Stimulated activated naive CD8-positive, alpha-beta T cell treated with anti-CD3 and anti-CD28 coated beads, Interleukin-15, Interleukin-2, amounts not matched to agents 100 U/mL and 50 U/mL, for 24 hours (primary cell): ENCODE data around the gene GLRX2.

ENCODE experiments used
- ATAC-seq: fragments of 150-1000 bp; cut with Tn5 transposase; one replicate; pipeline ENCODE4 v1.10.0; 2021
- DNase-seq: peaks from one replicate; pipeline ENCODE4 v3.0.0; 2021

The GLRX2 gene

DNA sequence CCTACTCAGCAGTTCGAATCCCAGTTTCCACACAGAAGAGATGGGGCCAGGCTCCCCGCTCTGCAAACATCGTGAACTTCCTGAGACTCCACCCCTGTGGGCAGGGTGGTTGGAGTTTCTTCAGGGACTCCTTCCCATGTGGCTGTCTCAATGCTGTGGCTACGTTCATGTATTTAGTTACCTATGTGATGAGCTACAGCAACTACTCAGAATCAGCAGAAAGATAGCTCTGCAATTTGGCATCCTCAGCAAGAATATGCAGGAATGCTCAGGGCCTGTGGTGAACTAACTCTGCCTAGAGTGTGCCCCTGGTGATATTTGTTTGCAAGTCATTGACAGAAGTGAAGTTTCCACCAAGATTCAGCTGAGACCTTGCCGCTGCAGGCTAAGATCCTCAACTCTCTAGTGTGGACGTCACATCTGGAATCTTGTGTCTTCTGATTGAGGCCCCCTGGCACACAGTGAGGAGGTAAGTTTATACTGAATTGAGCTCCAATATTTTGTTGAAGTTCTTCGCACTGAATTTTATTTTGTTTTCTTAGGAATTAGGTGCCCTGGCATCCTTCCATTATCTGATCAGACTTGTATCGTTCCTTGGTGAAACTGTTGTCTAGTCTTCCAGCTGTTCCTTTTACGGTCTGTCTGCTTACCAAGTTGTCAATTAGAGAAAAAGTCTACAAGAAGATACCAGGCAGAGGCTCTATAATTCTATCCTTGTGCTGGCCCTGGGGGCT lies 8.2 kb upstream of the GLRX2 start:
- DNase-seq (no peak), ATAC-seq (no peak)

DNA sequence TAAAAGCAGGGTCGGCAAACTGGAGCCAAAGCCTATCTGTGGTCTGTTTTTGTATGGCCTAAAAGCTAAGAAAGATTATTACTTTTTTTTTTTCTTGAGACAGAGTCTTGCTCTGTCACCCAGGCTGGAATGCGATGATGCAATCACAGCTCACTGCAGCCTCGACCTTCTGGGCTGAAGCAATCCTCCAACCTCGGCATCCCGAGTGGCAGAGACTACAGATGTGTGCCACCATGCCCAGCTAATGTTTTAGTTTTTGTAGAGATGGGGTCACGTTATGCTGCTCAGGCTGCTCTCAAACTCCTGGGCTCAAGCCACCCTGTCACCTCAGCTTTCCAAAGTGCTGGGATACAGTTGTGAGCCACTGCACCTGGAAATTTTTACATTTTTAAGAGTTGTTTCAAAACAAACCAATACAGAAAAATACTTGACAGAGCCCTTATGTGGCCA lies 6.5 kb upstream of the GLRX2 start:
- ATAC-seq (no peak), DNase-seq (no peak)

DNA sequence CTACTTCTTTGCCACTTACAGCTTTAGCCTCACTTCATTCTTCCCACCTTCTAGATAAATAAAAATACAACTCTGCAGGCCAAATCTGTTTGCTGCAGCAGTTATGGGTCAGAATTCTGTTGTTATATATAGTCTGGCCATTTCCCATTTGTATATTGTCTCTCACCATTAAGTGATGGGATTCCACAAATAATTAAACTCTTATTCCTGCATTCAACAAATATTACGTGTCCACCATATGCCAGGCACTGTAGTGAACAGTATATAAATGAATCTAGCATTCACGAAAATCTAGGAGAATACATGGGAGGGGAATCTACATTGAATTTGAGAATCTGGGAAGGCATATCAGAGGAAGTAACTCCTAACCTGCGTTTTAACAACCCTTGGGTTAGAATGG lies 5.7 kb upstream of the GLRX2 start:
- no peak for ATAC-seq
- no peak for DNase-seq

DNA sequence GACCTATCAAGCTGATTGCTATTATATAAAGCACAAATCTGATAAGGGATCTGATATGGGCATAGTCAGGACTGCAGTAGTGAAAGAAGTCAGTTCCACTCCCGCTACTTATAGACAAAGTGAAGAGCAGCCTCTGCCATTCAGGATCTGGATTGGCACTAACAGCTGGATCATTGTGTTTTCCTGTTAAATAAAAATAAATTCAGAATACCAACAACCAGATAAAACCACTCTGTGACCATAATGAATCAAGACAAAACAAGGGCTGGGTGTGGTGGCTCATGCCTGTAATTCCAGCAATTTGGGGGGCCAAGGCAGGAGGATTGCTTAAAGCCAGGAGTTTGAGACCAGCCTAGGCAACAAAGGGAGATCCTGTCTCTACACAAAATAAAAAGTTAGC lies 5.0 kb upstream of the GLRX2 start:
- no peak for DNase-seq

DNA sequence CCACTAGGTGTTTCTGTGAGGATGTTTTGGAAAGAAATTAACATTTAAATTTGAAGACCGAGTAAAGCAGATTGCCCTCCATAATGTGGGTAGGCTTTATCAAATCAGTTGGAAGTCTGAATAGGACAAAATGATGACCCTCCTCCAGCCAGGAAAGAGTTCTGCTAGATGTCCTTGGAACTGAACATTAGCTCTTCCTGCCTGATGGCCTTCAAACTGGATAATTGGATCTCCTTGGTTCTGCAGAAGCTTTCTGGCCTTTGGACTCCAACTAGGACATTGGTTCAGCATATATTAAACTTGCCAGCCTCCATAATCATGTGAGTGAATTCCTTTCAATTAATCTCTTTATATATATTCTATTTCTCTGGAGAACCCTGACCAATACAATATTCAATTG lies 4.4 kb upstream of the GLRX2 start:
- DNase-seq = no peak

More for the DNA sequence above, 5.0 kb upstream of the GLRX2 start:
- no peak for ATAC-seq

DNA sequence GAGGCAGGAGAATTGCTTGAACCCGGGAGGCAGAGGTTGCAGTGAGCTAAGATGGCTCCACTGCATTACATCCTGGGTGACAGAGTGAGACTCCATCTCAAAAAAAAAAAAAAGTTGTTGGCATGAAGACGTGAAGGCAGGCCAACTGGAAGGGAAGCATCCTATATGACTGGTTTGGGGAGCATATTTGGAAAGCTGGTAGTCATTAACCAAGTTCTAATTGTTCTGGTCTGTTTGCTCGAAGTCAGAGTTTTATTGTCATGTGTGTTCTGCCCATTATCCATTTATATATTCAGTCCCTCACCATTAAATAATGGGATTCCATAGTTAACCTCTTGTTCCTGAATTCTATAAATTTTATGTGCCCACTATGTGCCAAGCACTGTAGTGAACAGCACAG lies 3.3 kb upstream of the GLRX2 start:
- DNase-seq = no peak
- ATAC-seq = no peak

More for the DNA sequence above, 4.4 kb upstream of the GLRX2 start:
- no peak for ATAC-seq

DNA sequence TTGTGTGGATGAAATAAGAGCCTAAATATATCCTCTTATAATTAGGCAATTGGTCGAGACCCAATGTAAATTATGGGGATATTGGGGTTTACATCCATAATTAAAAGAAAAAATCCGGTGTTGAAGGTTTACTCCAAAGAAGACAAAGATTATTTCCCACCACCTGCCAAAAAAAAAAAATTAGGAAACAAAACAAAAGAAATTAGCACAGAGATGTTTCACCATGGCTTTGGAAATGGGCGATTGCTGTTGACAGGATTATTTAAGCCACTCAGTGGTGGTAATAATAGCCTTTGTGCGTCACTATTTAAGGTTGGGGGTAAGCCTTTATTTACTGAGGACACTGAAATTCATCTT lies 585 bp upstream of the GLRX2 start:
- ATAC-seq (no peak), DNase-seq (no peak)

DNA sequence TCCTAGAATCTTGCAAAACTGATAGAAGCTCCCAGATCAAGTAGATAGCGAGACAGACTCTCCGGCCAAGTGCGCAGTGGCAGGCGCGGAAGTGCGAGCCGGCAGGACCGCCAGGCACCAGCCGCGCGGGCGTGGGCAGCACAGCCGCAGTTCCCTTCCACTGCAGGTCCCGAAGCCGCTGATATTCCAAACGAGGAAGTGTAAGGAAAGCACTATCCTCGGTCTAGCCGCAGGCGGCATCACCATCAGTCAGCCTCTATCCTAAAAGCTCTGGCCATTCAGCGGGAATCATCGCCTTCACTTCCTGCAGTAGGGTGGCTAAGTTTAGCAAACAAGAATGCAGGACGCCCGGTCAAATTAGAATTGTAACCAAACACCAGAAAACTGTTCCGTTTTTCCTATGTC lies 710 bp downstream of the GLRX2 start:
- ATAC-seq (peak; percentile 26), DNase-seq (peak; percentile 41)

DNA sequence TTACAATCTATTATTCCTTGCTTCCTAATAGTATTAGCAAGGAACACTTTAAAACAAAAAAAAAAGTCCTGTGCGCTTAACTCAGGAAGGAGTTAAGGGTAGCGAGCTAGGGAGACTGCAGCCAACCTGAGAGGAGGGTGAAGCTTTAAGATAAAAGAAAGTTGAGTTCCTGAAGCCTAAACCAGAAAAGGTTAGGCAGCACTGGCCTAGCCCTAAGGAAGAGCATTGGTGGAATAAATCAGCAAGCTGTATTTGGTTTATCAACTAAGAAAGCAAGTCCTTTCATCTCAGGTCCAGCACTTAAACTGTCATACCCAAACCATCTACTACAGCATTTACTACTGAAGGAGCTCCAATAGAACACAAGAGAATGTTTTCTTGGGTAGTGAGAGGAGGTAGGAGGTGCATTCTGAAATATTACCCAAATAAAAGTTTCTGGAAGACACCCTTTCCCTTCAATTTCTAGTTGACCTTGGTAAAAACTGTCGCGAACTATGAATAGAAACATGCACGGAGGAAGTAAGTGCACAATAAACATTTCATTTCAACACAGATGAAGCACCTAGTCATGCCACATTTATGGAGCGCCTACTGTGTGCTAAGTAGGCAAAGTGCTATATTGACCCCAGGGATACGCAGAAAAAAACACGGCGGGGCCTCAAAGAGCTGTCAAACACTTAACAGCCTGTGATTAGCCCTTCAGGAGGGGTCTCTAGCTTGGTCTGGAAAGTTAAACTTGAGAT lies 1.3 kb downstream of the GLRX2 start:
- DNase-seq (no peak), ATAC-seq (no peak)

DNA sequence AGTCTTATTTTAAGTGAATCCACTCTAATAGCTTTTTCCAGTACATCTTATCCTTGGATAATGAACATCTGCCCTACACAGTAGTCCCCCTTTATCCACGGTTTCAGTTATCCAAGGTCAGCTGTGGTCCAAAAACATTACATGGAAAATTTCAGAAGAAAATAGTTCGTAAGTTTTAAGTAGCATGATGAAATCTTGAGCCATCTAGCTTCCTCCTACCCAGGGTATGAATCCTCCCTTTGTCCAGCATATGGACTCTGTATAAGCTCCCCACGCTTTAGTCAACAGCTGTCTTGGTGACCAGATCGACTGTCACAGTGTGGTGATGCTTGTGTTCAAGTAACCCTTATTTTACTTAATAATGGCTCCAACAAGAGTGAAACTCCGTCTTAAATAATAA lies 2.6 kb downstream of the GLRX2 start:
- ATAC-seq (no peak), DNase-seq (no peak)

DNA sequence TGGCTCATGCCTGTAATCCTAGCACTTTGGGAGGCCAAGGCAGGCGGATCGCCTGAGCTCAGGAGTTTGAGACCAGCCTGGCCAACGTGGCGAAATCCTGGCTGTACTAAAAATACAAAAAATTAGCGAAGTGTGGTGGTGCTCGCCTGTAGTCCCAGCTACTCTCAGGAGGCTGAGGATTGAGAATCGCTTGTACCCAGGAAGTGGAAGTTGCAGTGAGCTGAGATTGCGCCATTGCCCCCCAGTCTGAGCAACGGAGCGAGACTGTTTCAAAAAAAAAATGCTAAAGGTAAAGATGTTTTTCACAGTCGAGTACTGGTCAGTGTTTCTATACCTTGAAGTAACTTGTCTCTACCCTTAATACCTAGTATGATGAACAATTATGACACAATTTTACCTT lies 11.1 kb downstream of the GLRX2 start:
- ATAC-seq (no peak), DNase-seq (no peak)

DNA sequence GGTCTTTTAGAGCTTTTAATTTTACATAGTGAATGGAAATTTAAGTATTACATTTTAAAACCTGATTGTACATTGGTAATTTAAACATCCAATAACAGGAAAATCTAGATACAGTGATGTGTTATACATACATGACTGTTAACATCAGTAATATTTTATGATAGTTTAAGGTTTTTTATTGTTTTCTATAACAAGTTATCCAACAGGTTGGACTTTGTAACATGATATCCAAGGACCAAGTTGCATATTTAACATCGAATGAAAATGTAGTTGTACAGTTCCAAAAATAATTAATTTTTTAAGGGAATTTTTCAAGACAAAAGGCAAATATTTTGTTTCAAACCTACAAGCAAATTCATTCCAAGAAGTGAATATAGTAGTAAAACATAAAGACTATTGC lies 14.3 kb downstream of the GLRX2 start:
- ATAC-seq = no peak

DNA sequence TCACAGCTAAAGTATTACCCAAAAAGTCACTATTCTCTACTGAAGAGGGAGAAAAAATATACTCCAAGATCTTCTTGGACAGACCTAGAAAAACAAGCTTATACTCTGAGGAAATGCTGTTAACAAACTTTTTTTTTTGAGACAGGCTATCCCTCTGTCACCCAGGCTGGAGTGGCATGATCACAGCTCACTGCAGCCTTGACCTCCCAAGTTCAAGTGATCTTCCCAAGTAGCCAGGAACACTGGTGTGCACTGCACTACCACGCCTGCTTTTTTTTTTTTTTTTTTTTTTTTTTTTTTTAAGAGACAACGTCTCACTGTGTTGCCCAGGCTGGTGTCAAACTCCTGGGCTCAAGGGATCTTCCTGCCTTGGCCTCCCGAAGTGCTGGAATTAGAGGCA lies 17.3 kb downstream of the GLRX2 start:
- DNase-seq (no peak), ATAC-seq (no peak)

More for the DNA sequence above, 14.3 kb downstream of the GLRX2 start:
- no peak for DNase-seq

DNA sequence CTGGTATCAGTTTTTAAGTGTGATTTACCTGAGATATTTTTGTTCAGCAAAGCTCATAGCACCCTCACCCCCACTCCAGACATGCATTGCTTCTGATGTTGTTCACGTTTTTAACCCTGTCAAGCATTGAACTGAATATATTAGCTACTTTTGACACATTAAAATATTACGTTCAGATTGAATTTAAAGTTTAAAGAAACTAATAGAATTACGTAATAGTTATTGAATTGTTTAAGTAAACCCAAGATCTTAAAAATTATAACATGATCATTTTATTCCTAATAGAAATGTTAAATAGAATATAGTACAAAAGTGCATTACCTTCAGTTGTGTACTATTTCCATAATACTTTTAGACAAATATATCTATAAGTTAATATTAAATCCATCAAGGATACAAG lies 18.9 kb downstream of the GLRX2 start:
- no peak for ATAC-seq
- DNase-seq = no peak

DNA sequence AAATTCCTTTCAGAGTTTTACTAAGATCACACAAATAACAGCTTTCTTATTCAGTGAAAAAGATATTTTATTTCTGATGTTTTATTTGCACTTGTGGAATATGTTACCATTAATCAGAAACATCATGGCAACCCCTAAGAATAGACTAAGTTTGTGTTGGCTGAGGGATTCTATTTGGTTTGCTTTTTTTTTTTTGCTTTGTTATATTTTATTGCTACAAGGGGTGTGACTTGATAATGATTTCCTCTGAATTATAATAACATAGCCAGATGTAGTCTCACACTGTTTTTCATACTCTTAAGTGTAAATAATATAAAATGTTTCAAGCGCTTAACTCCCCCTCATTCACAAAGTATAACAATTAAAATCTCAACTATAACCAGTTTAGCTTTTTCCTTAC lies 20.0 kb downstream of the GLRX2 start:
- ATAC-seq = no peak
- no peak for DNase-seq

DNA sequence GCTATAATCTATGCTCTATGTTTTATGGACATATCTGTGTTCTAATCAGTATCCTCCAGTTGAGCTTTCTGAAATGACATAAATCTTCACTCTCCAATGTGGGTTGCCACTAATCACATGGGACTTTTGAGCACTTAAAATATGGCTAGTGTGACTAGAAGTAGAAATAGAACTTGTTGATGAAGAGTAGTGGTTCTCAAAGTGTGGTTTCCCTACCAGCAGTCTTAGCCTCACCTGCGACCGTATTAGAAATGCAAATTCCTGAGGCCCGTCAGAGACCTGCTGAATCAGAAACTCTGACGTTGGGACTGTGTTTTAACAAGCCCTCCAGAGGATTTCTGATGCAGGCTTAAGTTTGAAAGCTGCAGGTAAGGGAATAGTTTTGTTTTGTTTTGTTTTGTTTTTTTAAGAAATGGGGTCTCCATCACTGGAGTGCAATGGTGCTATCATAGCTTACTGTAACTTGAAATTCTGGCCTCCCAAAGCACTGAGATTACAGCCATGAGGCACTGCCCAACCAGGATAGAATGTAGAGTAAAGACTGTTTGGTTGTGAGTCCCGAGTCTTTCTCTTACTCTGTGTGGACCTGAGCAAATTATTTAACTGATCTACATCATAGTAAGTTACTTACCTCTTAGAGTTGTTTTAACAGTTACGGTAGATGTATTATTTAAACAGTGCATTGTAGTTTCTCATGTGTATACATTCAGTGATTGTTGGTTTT lies 21.7 kb downstream of the GLRX2 start:
- no peak for DNase-seq
- no peak for ATAC-seq

DNA sequence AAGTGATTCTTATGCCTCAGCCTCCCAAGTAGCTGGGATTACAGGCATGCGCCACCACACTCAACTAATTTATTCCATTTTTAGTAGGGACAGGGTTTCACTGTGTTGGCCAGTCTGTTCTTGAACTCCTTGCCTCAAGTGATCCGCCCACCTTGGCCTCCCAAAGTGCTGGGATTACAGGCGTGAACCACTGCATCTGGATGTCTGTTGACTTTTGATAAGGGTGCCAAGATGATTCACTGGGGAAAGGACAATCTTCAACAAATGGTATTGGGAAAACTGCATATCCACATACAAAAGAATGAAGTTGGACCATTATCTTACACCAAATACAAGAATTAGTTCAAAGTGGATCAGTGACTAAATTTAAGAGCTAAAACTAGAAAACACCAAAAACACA lies 26.0 kb downstream of the GLRX2 start:
- DNase-seq (no peak), ATAC-seq (no peak)

DNA sequence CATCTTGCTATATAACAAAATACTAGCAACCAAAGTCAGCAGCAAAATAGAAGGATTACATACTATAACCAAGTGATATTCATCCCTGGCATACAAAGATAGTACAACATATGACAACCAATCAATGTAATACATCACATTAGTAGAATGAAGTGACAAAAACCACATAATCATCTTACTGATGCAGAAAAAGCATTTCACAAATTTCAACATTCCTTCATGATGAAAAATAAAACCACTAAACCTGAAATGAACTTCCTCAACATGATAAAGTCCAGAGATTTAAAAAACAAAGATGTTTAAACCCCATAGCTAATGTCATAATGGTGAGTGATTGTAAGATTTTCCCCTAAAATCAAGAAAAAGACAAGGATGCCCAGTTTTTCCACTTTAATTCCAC lies 27.2 kb downstream of the GLRX2 start:
- DNase-seq (no peak), ATAC-seq (no peak)

DNA sequence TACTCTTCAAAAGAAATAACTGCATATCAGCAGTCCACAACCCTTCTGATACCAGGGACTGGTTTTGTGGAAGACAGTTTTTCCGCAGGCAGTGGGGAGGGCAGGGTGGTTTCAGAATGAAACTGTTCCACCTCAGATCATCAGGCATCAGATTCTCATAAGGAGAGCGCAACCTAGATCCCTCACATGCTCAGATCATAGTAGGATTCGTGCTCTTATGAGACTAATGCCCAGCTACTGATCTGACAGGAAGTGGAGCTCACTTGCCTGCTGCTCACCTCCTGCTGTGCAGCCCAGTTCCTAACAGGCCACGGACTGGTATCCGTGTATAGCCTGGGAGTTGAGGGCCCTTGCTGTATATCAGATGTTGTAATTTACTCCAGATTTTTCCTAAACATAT lies 34.3 kb downstream of the GLRX2 start:
- DNase-seq (no peak), ATAC-seq (peak; percentile 71)

DNA sequence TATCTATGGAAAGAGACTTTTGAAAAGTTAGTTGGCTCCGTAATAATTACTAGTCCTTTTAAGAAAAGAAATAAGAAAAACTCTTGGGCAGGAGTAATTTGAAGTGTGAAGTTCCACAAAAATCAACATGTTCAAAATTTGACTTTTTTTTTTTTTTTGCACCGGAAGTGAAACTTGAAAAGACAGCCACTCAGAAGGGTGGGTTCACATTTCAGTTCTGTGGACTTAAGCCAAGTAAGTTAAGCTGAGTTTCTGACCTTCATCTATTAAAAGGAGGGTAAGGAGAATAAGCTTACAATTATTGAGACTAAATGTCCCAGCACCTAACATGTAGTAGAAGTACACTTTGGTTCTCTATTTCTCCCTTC lies 34.8 kb downstream of the GLRX2 start:
- no peak for ATAC-seq
- no peak for DNase-seq

DNA sequence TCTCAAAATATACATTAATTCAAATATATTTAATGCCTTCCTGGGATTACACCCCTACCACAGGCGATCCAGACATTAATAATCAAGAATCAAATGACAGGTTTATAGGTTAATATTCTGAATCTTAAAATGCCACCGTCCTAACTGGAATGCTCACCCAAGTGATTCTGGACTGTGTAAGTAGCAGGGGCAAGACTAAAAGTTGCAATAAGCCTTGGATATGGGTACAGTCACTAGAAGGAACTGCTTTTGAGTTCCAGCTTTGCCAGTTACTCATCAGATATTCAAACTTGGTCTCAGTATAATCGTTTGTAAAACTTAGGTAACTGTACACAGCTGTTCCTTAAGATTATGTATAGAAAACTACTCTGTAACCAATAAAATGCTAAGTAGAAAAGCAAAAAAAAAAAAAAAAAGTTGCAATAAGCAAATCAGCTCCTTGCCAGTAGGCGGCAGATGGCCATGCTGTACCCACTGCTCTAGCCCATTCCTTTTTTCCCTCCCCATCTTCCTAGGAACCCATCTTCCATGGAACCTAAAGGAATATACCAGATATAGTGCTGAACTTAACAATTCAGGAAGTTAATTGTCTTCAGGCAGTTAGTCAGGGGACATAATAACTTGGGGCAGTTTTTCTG lies 35.3 kb downstream of the GLRX2 start:
- ATAC-seq (no peak), DNase-seq (no peak)

DNA sequence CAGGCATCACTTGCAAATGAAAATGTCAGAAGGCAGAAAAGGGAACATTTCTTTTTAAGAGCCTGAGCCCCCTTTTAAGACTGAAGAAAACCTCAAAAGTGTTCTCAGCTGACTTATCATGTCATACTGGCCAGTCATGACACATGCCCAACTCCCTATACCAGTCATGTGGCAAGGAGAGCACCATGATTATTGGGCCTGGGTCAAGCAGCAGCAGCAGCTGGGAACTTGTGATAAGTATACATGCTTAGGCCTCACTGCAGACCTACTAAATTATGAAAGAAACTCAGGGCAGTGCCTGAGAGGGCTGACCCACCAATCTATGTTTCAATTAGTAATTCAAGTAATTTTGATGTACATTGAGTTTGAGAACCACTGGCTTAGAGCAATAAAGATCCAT lies 37.2 kb downstream of the GLRX2 start:
- DNase-seq = no peak
- no peak for ATAC-seq

DNA sequence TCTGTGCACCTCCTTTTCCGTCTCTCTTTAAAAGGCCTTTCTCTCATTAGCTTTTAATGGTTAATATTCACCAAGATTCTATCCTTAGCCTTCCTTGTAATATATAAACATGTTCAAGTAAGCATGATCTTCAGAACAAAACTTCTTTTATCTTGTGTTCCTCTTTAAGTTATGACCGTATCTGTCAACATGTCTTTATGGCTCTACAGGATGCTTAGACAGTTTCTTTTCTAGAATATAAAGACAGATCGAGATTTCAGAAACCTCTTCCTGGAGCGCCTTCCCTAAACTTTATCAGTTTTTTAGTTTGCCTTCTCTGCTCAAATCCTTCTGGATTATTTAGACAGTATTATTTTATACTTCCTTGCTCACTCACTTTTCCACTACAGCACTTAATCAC lies 38.6 kb downstream of the GLRX2 start:
- ATAC-seq = no peak
- DNase-seq = no peak
